ENCODE data around the gene GNAQ.

- TF ChIP-seq, protein P1, sequence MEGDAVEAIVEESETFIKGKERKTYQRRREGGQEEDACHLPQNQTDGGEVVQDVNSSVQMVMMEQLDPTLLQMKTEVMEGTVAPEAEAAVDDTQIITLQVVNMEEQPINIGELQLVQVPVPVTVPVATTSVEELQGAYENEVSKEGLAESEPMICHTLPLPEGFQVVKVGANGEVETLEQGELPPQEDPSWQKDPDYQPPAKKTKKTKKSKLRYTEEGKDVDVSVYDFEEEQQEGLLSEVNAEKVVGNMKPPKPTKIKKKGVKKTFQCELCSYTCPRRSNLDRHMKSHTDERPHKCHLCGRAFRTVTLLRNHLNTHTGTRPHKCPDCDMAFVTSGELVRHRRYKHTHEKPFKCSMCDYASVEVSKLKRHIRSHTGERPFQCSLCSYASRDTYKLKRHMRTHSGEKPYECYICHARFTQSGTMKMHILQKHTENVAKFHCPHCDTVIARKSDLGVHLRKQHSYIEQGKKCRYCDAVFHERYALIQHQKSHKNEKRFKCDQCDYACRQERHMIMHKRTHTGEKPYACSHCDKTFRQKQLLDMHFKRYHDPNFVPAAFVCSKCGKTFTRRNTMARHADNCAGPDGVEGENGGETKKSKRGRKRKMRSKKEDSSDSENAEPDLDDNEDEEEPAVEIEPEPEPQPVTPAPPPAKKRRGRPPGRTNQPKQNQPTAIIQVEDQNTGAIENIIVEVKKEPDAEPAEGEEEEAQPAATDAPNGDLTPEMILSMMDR (IDR thresholded peaks at IDR 0.05): no peak
- TF ChIP-seq POLR2A (IDR thresholded peaks at IDR 0.05): no peak
Measured at GRCh38 chr9:77947651-77948050, 84.0 kb downstream of the GNAQ start.
